ENCODE results near the gene MAN1A1.

- TF ChIP-seq, protein P1, sequence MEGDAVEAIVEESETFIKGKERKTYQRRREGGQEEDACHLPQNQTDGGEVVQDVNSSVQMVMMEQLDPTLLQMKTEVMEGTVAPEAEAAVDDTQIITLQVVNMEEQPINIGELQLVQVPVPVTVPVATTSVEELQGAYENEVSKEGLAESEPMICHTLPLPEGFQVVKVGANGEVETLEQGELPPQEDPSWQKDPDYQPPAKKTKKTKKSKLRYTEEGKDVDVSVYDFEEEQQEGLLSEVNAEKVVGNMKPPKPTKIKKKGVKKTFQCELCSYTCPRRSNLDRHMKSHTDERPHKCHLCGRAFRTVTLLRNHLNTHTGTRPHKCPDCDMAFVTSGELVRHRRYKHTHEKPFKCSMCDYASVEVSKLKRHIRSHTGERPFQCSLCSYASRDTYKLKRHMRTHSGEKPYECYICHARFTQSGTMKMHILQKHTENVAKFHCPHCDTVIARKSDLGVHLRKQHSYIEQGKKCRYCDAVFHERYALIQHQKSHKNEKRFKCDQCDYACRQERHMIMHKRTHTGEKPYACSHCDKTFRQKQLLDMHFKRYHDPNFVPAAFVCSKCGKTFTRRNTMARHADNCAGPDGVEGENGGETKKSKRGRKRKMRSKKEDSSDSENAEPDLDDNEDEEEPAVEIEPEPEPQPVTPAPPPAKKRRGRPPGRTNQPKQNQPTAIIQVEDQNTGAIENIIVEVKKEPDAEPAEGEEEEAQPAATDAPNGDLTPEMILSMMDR (IDR thresholded peaks at IDR 0.05; ENCODE audit: low read length), result no peak
- TF ChIP-seq EZH2 (optimal IDR thresholded peaks at IDR 0.05; ENCODE audit: low read depth, low read length), result no peak
Observed at GRCh38 chr6:119181046-119181445, 168.5 kb downstream of the MAN1A1 start.

Measured in MM.1S (cell line).